Measurements from ENCODE around the gene TXLNG.
"Not testable (repeated sequence)": the region's sequence is repeated elsewhere in the genome, so short reads cannot be mapped to it uniquely, and the experiment has no call there.

TXLNG gene

DNA sequence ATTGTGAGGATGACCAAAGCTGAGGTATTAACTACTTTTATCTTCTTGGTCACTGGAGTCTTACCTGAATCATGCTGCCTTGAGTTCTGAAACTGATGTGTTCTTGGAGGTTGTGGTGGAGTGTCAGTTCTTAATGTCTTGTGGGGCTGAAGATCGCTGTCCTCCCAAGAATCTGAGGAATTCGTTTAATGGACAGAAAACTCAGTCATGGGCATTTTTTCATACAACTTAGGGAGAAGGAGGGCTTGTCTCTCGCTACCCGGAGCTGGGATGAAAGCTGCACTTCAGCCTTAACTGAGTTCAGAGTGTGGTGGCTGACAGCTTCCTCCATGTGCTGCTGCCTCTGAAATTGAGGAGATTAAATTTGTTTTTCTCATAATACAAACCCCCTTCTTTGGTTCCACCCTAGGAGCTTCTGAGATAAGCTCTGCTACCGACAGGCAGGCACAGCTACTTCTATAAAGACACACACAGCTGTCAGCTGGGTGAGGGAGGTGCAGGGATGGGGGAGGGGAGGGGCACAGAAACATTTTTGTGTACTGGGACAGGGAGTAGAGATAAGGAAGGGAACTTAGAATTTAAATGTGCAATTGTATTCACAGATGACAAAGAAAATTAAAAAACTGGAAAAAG lies 53.1 kb downstream of the TXLNG start:
- DNase-seq: no peak

DNA sequence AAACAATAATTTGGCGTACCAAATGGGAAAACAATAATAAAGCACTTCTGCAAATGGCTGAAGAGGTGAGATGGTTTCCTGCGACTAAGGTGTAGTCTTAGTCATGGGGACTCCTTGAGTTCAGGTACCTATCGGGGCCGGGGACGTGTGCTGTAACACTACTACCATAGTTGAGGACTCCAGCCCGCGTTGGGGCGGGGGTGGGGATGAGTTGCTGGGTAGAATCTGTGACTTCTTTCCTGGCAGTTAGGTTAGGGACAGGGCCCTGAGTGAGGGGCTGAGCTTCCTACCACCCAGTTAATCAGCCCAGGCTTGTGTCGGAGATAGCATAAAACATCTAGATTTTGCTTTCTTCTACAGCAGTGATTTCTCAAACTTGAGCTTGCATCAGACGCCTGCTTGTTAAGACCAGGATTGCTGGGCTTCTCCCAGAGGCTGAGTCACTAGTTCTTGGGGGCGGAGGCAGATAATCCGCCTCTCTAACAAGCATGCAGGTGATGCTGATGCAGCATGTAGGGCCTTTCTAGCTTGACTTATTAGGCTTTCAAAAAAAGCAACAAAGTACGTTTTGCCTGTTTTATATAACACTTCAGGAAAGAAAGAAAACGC lies 53.7 kb downstream of the TXLNG start:
- no peak for DNase-seq

DNA sequence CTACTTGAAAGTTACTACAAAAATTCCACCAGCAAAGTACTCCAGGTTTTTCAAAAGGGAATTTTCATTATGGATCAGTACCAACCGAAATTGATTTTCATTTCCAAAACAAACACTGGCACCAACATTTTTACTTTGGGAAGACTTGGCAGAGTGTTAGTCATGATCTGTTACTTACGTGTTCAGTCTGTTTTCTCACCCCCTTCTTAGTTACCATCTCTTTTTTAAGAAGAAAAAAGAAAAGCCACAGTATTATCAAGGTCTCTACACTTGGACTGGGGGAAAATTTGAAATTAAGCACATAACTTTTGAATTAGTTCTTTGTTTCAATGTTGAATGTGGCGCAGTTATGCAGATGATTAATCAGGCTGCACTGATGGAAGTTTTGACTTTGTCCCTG lies 56.4 kb downstream of the TXLNG start:
- no peak for DNase-seq

DNA sequence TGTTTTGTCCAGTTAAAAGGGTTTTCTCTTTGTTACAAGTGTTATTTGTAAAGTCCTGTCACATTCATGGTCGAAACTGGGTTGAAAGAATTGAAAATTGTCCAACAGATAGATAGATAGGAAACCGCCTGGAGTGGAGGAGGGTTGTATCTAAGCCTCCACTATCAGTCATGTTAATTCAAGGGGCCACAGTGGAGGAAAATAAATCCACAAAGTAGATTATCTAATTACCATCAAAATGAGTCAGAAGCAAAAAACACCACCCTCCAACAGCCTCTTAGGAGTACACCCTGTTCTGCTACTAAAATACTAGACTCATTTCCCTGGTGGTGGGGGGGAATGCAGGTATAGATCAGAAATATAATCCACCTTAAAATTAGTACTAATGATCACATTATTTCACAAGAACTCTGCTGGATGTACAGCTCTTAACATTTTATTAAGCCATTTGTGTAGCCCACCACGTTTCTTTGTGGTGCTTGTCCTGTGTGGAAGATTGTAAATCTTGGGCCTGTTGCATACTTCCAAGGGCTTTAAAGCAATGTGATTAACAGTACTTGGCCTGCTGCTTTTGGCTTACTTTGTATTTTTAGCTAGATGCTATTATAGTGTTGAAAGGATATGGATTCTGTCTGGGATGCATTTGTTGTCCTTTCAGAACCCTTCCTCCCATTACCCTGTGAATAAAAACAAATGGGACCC lies 57.1 kb downstream of the TXLNG start:
- no peak for DNase-seq

DNA sequence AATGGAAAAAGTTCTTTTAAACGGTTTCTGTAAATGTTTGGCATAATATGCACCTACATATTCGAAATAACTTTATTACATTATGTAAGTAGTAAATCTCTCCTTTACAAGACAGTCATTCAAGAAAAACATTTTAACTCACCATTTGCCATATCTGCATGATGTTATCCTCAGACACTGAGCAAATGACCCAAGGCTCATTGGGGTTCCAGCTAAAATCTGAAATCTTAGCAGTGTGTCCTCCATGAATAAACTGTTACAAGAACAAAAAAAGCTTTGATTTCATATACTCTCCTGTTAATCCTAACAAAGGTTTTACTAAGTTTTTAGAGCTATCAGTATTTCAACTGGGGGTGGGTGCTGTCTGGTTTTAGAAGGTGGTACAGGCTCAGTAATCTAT lies 59.4 kb downstream of the TXLNG start:
- no peak for DNase-seq

DNA sequence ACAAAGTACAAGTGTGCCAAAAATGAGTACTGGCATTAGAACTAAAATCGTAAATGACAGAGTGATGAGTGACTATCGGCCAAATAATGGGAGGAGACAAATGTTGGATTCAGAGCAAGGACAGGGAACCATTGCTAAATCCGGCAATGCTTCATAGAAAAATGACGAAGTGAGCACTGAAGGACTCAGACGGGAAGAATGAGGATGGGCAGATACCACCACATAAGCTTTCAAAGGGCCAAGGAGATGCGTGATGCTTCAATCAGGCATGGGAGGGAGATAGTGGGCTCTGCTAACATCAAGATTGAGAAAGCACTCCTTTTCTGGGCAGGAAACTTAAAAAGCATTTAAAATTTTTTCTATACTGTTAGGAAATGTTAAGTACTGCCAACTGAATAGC lies 62.3 kb downstream of the TXLNG start:
- no peak for DNase-seq

DNA sequence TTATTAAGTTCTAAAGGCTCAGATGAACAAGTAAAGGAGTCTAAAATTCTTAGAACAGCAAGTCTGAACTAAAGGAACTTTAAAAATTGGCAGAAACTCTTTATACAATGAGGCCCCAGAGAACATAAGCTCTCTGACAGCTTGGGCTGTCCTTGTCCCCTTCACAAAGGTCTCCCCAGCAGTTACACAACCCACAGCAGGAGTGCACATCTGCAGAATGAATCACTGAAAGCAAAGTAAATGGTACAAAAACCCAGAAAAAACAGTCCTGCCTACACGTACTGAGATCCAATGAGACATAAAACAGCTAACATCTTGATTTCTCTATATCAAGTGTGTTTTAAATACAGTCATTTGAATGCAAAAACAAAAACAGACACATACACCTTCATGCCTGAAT lies 65.2 kb downstream of the TXLNG start:
- no peak for DNase-seq

DNA sequence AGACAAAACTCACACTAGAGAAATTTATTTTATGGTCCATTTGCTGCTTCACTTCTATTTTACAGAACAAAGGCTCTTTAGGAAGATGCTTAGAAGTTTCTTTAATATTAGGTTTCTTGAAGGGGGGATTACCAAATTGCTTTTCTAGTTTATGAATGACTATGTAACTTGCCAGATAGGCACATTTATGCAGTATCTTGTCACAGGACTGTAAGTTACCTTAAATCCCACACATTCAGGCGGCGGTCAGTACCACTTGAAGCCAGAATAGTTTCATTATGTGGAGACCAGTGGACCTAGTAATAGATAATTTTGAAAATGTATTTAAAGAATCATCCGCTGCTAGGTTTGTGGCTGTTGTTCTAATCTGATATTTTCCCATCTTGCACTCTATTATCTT lies 65.6 kb downstream of the TXLNG start:
- no peak for DNase-seq

DNA sequence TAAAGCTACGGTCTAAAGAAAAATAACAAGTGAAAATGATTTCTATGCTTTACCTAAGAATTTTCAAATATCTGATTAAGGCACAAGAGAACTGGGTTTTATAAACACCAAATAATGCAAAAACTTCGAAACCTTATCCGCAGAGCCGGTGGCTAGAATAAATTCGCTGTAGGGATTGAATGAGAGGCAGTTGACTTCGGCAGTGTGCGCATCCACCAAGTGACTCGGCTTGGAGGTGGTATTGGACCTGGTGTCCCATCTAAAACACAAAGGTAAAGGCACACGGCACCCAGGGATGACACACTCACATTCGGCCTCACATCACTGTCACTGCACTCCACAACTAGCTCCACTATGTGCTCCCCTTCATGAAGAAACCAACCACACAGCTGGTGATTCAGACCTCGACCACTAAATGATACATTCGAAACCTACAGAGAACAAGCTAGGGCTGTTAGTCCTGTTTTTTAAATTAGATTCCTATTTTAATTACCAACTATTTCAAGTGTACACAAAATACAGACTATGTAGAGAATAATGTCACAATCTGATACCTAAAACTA lies 66.4 kb downstream of the TXLNG start:
- no peak for DNase-seq

DNA sequence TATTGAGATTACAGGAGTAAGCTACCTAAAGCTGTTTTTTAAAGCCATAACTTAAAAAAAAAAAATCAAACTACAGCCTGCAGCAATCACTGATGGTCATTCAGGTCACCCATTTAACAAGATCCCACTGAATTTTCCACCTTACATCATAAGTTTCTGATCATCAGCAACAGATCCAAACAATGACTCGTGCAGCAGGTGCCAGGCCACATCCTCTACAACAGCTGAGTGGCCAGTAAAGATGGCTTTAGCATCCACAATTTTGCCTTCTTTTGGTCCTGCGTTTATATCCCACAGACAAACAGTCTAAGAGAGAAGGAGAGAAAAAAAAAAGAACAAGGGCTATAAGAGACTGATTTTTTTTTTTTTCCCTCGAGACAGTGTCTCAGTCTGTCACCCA lies 67.3 kb downstream of the TXLNG start:
- no peak for DNase-seq

DNA sequence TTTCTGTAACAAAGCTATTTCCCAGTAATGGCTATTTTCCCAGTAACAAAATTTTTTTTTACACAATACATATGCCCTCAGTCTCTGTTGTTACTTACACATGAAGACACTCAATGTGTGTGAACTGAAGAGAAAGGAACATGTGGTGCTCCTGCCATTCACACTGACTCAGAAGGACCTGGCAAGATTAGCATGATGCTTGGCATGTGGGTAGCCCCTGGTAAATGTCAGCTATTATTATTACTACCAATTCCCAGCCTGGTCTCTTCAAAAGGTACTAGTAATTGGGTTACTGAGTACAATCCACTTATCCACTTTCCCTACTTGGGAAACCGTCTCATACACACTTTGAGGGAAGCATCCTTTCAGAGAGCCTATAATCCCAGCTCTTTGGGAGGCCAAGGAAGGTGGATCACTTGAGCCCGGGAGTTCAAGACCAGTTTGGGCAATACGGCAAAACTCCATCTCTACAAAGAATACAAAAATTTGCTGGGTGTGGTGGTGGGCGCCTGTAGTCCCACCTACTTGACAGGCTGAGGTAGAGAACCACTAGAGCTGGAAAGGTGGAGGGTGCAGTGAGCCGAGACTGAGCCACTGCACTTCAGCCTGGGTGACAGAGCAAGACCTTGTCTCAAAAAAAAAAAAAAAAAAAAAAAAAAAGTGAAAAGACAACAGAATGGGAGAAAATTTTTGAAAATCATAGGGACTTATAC lies 69.3 kb downstream of the TXLNG start:
- DNase-seq: no peak

DNA sequence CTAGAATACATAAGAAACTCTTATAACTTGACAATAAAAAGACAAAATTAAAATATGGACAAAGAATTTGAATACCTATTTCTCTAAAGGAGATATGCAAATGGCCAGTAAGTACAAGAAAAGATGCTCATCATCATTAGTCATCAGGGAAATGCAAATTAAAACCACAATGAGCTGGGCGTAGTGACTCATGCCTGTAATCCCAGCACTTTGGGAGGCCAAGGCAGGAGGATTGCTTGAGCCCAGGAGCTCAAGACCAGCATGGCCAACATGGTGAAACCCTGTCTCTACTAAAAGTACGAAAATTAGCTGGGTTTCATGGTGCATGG lies 69.8 kb downstream of the TXLNG start:
- DNase-seq: not testable (repeated sequence)

DNA sequence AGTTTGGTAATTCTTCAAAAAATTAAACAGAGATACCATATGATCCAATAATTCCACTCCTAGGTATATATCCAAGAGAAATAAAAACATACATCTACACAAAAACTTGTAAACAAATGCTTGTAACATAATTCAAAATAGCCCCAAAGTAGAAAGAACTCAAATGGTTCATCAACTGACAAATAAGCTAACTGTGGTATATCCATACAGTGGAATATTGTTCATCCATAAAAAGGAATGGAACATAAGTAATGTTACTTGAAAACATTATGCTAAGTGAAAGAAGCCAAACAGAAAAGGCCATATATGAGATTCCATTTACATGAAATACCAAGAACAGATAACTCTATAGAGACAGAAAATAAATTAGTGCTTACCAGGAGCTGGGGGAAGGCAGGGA lies 70.5 kb downstream of the TXLNG start:
- no peak for DNase-seq

DNA sequence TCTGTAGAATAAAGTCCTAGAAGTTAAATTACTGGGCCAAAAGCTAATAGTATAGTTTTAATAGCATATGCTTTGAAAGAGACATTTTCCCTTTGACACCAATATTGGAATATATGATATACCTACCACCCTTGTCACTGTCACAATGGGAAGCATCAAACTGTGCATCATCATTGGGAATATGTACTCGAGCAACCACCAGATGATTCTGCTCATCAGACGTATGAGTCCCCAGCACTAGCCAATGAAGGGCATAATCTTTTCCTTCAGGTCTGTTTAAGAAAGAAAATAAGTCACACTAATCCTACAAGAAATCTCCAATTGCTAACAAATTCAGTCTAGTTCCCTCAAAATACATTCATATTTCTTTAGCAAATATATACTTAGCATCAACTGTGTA lies 76.6 kb downstream of the TXLNG start:
- DNase-seq: no peak

DNA sequence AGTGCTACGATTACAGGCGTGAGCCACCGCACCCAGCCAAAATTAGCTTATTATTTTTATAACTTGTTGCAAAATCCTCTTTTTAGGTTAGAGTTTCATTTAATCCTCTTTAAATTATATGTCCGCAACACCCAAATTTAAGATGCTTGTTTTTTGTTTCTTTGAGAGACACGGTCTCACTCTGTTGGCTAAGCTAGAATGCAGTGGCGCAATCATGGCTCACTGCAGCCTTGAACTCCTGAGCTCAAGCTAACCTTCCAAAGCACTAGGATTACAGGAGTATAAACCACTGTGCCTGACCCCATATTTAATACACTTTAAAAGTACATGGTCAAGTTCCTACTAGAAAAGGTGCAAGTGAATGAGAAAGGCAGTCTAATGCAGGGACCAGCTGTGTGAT lies 81.7 kb downstream of the TXLNG start:
- DNase-seq: no peak

DNA sequence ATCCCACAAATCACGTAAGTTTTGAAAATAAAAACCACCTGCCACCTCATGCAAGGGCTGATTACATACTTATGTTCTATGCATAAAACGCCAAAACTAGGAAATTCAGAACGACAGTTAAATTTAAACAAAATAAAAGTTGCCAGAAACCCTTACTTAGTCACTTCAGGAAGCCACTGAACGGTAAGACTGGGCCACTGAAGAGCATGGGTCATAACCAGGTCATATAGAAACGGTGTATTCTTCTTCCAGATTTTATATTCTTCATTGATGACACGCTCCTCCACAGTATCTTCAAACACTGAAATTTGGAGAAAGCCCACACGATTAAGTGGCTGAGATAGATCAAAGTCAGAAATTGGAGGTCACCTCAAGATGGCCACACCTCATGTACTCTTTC lies 82.7 kb downstream of the TXLNG start:
- DNase-seq: no peak

DNA sequence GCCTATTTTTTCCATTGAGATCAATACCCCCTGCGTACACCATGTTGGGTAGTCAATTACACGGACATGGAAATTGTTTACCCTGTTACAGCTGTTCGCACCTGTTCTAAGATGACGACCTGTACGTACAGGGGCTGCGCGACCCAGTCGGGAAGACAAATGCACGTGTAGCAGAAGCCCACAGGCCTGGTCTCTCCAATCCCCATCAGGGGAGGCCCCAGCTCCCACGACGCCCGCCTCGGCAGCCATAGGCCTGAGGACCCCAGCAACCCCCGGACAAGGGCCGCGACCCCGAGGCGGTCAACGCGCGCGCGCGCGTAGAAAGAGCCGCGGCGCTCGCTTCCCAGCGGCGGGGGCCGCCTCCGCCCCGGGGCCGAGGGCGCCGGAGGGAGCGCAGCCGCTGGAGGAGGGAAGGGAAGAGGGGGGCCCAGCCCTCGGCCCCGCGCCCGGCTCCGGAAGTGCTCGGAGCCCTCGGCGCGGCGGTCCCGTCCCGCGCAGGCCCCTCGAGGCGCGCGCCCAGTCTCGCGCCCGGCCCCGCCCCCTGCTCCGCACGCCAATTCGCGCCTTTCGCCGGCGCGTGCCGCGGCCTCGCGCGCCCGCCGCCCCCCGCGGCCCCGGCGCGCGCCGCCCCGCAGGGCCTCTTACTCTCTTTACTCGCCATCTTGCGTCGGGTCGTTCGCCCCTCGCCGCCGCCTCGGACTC lies 83.3 kb downstream of the TXLNG start:
- DNase-seq: peak in 1 of 2 experiments; percentile 36

DNA sequence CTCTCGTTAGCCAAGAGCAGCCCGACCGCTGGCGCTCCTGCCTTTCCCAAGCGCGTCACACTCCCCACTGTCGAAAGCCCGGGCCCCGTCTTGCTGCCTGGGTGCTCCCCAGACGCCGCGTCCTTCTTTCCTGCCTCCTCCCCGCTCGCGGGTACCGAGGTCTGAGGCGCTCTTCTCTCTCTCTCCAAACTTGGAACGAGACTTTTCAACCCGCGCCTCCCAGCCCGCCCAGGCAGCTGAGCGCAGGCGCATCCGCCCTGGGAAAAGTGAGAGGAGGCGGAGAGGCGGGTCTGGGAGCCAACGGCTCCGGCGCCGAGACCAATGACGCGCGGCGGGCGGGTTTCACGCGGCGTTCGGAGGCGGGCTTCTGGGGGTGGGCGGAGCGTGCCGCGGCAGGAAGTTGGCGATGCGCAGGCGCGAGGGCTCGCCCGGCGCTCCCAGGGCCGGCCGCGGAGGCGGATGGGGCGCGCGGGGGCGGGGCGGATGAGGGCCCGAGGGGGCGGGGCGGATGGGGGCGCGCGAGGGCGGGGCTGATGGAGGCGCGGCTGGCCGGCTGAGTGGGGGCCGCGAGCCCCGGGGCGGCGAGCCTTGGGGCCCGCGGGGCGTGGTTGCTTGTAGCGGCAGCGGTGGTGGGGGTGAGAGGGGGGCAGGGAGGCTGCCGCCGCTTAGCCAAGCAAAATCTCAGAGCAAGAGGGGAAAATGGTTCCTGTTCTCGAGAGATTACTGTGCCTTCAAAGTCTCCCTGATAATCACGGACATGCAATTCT lies 84.0 kb downstream of the TXLNG start, which contains the start of gene RBBP7:
RBBP7 (minus strand) TSS at position 268 of the 767 bp plus-strand sequence. CDS start 309 bp downstream, outside the sequence.
- peak; percentile 83 to 88 for DNase-seq

DNA sequence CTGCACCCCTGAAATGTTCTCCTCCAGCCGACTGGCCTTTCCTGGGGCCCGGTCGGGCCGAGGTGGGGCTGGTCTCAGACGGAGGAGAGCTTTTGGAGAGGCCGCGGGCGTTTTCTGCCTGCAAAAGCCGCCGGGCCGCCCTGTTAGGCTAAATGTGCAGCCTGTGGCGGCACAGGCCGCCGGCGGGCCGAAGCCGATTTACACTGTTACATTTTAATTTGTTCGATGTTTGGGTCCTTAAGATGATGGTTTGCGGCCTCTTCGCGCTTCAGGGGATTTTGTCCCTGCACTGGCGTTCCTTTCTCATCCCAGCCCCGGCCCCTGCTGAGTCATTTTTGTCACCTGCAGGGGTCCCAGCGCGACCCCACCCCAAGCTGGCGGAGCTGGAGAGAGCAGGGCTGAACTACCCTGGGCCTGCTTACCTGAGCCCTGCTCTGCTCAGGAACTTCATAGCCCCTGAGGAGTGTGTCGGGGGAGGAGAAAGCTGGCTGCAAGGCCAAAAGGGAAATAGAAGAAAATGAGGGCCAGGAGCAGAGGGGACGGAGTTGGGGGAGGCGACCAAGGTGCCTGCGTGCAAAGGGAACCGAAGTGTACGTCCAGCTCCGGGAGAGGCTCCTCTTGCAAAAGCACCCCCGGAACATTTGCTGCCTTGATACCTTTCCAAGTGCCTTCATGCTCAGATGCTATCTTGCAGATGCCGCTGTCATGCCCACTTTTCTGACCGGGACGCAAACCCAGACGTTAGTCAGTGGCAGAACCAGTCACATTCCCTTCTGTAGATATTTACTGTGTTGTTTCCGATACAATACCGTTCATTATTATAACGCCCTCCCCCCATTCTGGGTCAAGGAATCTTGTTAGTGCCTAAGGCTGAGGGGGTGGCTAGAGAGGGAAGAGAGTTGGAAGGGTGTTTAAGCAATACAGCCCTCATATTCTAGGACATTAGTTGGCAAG lies 84.9 kb downstream of the TXLNG start:
- peak in 1 of 2 experiments; percentile 13 for DNase-seq

DNA sequence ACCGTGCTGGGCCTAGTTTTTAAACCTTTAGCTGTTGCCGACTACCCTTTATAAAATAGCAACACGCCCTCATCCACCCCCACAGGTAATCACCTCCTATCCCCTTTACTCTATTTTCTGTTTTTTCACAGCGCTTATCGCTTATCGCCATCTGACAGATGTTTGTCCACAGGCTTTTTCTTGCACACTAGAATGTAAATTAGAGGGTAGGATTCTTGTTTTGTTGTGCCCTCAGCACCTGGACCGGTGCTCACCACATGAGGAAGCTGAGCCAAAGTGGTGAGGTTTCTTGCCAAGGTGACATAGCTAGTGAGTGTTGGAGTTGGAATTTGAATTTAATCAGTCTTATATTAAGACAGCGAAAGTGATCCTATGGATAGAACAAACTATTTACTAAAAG lies 86.8 kb downstream of the TXLNG start:
- DNase-seq: no peak
